Measurements from ENCODE around the gene TNS1.
A peak's percentile ranks its signal among the peaks of the same experiment; 100 is the strongest.

TNS1 gene

DNA sequence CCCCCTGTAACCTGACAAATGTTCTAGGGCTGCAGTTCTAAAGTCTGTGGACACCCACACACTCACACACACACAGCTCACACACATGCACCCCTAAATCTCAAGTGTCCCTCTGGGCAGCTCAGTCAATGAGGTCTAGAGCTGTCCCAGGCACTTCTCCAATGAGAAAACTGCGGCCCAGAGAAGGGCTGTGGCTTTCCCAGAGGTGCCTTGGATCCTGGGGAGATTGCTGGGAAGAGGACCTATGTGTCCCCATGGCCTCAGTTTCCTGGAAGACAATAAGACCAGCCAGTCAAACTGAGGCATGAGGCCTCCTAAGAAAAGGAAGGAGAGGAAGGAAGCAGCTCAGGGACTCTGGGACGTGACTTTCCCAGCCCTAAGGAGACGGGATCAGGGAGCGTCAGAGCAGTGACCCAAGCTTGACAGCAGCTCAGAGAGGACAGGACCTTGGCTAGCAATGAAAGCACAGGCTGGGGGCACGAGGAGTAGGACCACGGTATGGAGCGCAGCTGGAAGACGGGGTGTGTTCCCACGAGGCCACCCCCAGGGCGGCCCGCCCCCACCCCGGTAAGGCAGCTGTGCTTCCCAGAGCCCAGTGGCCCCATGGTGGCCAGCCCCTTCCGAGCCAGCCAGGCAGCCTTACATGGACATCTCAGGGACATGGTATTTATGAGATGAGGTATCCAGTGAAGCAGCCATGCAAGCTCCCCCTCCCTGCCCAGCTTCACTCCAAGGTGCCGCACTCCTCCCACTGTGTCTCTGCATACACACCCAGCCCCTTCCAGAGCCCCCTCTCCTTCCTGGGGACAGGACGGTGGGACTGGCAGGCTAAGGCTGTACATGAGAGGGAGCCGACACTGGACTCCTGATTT, 46.0 kb downstream of the TNS1 start:
- no peak for DNase-seq (ENCODE audit: low spot score)

DNA sequence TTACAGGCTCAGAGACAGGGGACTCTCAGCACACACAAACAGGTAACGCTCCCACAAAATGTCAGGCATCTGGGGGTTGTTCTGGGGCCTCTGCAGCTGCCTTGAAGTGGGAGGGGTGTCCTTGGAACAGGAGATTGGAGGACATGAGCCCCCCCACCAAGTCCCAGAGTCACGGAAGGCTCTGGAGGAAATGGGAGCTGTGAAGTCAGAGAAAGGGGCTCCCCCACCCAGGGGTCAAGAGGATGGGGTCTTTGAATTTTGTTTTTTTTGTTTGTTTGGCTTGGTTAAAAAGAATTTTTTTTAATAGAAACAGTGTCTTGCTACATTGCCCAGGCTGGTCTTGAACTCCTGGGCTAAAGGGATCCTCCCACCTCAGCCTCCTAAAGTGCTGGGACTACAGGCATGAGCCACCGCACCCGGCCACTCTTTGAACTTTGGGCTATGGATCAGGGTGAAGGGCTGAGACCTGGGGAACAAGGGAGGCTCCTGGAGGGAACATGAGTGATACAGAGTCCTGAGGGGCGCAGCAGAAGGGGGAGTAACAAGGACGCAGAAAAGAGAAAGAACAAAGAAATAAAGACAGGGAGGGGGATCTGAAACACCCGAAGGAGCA, 46.8 kb downstream of the TNS1 start:
- DNase-seq (ENCODE audit: low spot score) = no peak

DNA sequence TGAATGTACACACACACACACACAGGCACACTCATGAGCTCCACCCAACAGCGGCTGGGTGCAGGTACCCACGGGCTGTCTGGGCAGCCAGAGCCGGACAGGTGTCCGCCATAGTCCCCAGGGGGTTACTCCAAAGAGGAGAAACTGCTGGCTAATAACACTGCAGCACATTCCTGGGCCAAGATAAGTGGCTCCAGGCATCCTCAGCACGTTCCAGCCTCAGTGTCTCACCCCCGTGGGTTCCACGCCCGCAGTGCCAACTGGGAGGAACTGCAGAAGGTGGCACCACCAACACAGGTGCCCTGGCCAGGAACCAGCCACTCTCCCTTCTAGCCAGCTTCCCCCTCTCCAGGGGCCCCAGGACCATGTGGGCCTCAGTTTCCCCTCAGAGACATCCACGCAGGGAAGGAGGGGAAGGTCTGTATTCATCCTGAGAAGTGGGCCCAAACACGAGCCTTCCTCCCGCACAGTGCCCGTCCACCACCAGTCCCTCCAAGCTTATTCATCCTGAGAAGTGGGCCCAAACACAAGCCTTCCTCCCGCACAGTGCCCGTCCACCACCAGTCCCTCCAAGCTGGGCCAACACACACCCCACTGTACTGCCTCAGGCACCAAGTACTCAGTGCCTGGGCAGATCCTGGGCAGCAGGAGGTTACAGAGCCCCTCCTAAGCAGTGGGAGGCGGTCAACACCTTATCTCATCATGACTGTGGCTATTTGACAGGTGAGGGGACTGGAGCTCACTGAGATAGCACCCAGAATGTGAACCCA, 47.6 kb downstream of the TNS1 start:
- no peak for DNase-seq (ENCODE audit: low spot score)

DNA sequence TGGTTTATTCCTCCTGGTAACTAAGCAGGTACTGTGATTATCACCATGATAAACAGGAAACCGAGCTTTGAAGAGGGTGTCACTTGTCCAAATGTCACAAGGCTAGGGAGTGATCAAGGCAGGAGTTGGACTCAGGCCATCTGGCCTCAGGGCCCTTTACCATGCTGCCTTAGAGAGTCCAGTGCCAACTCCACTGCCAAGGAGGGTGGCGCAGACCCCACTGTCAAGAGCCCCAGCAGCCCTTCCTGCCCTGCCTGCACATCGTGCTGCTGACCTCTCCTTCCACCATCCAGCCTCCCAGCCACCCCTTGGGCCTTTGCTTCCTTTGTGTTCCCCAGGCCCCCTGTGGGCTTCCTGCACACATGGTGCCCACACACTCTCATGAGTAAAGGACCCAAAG, 48.3 kb downstream of the TNS1 start:
- DNase-seq (ENCODE audit: low spot score) = no peak

DNA sequence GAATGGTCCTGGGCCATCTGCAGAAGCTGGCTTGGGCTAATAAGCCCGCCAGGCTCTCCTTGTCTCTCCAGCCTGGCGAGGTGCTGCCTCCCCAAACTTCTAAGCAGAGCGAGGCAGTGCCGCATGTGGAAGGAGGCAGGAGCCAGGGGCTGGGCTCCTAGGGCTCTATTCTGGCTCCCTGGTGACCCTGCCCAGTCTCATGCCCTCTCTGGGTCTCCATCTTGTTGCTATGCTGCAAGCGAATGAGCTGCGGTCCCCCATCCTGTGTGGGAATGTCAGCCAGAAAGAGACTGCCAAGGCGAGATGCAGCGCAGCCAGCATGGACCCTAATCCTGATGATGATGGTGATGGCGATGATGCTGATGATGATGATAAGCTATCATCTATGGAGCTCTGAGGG, 48.7 kb downstream of the TNS1 start:
- DNase-seq (ENCODE audit: low spot score) = no peak

DNA sequence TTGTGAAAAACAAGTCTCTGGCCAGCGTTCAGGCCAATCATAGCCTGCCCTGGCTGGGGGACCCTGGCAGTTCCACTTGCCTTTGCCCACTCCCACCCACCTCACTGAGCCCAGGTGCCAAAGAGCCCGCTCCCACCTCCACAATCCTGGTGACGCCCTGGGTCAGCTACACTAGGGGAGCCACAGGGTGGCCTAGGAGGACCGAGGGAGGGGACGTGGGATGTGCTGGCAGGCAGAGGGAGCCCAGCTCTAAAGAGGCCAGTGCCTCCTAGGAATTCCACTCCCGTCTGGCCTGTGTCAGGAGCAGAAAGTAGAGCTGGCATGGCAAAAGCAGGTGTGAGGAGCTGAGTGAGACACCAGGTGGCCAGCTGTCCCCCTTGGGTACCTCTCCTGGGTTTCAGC, 49.3 kb downstream of the TNS1 start:
- no peak for DNase-seq (ENCODE audit: low spot score)

DNA sequence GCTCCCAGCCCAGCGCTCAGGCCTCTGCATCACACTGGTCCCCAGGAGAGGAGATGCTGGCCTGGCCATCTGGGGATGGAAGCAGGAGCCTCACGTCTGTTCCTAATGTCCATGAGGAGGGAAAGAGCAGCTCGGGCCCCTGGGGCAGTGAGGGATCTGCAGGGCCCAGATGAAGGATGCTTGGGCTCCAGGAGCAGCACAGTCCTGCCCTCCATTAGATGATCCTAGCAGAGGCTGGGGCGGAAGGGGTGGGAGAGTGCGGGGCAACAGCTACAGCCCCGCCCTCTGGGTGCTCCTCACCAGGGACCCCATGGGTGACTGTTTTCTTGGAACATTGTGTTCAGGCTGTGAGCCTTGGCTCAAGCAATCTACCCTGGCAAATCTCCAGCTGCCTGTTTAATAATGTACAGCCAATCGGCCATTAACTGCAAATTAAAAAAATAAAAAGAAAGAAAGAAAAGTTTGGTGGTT, 49.7 kb downstream of the TNS1 start:
- no peak for DNase-seq (ENCODE audit: low spot score)

DNA sequence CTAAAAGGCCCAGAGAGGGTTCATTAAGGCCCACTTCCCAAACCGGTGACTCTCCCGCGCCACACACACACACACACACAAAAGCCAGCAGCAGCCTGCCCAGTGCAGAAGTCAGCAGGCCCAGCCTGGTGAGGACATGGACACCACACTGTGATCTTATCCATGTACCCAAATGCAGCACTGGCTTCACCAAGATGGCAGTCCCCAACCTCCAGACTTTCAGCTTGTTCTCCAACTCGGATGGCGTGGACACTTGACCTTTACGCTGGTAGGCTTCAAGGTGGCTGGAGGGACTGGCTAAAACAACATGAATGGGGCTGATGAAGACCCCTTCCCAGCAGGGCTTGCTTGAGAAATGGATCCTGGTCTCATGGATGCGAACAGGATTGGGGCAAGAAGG, 50.4 kb downstream of the TNS1 start:
- no peak for DNase-seq (ENCODE audit: low spot score)

DNA sequence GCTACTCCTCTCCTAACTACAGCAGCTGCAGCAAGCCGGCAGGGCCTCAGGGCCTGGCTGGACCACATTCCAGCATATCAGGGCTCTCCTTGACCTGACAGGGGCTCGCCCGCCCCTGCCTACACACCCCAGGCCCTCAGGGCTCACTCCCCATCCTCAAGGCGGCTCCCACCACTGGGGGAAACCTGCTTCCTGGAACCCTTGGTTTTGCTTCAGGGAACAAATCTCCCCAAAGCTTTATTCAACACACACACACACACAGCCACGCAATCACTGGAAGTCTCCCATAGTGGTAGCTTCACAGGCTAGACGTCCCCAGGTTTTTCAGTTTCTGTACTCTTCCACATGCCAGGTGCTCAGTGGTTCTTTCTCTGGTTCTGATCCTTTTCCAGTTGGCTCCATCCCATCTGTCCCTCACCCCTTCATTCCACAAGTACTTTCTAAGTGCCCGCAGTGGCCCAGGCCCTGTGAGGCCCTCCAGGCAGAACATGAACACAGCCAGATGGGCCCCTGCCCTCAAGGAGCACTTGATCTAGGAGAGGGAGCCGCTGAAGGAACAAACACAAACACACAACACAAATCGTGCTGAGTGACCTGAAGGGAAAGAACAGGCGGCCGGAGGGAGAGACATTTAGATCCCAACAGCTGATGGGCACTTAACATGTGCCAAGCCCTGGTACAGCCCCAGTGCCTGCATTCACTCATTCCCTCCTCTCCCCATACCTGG, 51.1 kb downstream of the TNS1 start:
- DNase-seq (ENCODE audit: low spot score) = no peak

DNA sequence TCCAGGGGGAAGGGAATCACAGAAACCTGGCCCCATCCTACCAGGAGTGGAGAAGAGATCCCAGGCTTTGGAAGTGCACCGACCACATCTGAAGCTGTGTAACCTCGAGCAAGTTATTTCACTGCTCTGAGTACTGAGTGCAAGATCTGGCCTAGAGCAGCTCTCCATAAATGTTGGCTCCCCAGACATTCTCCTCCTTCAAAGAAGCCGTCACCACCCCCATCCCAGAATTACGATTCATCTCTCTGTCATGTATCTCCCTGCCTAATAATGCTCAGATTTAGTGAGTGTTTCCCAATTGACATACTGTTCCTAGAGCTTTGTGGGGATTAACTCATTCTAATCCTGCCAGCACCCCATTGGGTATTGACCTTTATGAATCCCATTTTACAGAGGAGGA, 51.7 kb downstream of the TNS1 start:
- peak; percentile 26 for DNase-seq (ENCODE audit: low spot score)

DNA sequence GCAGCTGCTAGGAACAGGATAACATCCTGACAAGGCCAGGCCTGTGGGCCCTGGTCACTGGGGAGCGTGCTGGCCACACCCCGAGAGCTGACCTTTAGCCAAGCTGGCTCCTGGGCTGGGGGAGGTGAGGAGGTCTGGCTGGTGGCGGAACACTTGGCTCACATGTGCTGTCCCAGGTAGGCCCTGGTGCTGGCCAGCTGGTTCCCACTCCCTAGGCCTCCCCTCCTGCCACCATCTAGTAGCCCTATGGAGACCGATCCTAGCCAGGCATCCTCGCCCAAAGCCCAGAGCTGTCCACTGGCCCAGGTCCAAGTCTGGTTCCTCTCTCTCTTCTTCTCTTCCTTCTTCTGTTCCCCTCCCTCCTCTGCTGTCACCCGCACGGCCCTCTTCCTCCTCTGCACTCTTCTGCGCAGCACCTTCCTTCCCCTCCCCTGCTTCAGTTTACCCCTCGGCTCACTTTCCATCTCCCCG, 52.4 kb downstream of the TNS1 start:
- DNase-seq (ENCODE audit: low spot score) = no peak

DNA sequence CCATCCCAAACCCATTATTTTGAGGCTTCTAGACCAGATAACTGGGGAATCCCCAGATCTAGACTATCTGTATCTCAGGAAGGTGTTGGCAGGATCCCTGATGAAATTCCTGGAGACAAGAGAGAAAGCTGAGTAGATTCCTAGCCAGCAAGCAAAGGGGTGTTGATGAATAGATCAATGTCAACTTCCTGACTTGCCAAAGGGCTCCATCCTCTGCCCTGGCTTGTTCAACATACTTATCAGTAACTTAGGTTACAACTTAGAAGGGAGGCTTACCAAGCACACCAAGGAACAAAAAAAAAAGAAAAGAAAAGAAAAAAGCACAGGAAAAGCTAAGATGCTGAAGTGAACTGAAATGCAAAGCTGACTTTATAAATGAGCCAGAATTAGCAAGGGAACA, 53.3 kb downstream of the TNS1 start:
- no peak for DNase-seq (ENCODE audit: low spot score)

DNA sequence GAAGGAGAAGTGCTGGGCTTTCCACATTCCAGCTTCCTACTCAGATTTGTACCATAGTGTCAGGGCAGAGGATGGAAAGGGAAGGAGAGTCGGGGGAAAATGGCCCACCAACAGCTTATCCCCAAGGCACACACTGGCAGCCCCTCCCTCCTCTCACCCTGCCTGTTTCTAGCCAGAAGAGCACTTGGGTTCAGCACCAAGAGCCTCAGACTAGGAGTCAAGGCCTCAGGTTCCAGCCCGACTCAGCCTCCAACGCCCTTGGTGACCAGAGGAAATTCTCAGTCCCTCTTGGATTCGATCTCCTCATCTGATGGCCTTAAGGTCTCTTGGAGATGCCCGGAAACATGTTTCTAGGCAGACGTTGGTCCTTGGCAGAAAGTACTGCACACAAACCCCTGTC, 53.9 kb downstream of the TNS1 start:
- DNase-seq (ENCODE audit: low spot score) = no peak

DNA sequence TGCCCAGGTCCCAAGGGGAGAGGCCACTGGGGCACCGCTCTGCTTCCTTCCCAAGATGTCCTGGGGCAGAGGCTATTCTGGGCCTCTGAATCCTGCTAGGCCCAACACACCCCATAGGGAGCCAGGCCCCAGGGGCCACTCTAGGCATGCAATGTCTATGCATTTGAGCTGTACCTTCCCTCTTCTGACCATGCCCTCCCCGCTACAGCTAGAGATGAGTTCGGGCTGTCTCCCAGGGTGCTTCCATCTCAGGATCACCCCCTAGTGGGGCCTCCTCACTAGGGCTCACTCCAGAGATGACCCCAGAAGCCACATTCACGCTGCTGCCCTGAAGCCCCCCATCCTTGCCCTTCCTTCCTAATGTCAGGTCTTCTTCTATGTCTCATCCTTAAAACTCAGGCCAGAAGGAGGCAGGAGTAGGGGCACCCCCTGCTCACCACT, 54.4 kb downstream of the TNS1 start:
- no peak for DNase-seq (ENCODE audit: low spot score)

DNA sequence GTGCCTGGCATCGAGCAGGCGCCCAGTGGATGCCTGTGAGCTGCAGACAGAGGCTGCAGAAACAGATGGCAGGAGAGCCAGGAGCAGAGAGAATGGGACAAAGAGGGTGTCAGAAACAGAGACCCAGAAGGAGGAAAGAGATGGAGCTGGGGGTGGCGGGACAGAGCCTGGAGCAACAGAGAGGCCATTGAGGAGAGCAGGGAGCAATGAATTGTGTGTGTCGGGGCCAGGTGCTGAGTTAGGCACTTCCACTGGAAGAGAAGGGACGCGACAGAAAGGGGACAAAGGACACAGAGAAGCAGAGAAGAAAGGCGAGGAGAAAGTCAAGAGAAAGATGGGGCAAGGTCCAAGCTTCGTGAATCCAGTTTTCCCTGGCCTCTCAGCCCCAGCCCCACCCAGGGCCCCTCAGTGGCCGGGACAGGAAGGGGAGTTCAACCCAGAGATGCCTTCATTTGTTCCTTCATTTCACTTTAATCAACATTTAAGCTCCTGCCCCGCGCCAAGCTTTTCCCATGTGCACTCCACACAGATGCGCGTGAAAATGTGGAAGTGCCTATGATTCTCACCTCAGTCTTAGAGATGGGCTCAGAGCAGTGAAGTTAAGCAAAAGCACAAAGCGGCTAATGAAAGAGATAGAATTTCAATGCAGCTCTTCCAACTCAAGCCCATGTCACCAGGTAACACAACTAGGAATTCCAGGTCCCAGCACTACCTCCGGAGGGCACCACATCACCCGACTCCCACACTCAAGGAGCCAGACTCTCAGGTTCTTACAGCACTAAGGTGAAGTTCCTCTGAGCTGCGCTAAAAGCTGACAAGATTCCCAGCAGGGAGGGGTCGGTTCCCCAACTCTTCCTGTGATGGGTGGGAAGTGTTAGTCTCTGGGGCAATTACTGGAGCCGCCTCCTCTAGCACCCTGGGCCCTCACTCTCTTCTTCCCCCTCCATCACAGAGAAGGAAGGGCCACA, 55.1 kb downstream of the TNS1 start:
- no peak for DNase-seq (ENCODE audit: low spot score)

DNA sequence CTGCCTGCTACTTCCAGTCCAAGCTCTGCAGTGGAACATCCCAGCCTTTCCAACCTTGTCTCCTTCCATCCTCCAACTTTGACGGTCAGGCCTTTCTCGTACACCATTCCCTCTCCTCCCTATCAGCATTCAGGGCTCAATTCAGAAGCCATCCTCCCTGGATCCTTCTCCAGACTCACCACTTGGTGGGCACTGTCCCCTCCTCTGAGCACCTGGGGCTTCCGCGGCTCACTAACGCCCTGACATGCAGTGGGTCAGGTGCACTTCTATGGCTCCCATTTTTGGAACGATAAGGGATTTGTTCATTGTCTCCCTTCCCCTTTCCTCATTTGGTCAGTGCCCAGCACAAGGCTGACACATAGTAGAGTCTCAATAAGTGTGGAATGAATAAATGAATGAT, 56.7 kb downstream of the TNS1 start:
- DNase-seq (ENCODE audit: low spot score) = no peak

DNA sequence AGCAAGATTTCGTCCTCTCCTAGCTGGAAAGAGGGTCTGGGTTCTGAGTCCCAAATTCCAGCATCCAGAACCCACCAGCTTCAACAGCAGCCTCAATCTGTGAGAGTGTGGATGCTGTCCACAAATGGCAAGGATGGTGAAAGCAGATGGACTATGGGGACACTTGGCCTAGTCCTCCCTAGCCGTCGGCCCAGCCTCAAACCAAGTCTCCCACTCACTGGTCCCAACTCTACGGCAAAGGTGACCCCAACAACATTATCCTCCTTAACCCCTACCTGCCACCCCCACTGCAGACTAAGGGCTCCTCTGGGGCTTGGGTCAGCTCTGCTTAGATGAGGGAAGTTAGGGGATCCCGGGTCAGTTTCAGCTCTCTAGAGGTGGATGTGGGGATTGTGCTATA, 57.3 kb downstream of the TNS1 start:
- no peak for DNase-seq (ENCODE audit: low spot score)

DNA sequence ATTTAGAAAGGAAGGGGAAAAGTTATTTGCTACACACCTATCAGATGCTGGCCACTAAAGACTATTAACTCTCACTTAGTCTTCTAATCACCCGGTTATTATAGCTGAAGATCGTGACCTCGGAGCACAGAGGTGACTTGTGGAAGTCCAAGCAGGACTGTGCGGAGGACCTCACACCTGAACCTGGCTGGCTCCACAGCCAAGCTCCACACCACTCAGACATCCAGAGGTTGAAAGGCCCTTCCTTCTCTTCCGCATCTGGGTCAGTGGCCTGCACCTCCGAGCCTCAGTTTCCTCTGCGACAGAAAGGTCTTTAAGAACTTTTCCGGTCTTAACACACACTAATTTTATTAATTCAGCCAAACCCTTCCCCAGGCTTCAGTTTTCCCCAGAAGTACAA, 57.9 kb downstream of the TNS1 start:
- DNase-seq (ENCODE audit: low spot score) = no peak

DNA sequence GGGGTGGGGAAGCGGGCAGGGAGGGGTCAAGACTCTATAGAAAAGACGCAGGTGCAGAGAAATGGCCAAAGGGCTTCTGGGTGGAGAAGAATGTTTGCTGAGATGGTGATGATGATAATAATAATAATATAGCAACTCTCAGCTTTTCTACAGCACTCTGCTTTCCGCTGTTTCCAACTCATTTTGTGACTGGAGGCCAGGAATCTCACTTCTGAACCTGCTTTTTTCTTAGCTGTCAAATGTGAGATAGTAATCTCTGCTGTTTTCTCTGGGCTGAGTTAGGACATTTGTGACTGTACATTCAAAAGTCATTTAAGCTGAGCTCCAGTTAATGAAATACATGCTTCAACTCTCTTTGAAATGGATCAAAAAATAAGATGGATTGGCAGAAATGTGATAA, 58.4 kb downstream of the TNS1 start:
- no peak for DNase-seq (ENCODE audit: low spot score)

DNA sequence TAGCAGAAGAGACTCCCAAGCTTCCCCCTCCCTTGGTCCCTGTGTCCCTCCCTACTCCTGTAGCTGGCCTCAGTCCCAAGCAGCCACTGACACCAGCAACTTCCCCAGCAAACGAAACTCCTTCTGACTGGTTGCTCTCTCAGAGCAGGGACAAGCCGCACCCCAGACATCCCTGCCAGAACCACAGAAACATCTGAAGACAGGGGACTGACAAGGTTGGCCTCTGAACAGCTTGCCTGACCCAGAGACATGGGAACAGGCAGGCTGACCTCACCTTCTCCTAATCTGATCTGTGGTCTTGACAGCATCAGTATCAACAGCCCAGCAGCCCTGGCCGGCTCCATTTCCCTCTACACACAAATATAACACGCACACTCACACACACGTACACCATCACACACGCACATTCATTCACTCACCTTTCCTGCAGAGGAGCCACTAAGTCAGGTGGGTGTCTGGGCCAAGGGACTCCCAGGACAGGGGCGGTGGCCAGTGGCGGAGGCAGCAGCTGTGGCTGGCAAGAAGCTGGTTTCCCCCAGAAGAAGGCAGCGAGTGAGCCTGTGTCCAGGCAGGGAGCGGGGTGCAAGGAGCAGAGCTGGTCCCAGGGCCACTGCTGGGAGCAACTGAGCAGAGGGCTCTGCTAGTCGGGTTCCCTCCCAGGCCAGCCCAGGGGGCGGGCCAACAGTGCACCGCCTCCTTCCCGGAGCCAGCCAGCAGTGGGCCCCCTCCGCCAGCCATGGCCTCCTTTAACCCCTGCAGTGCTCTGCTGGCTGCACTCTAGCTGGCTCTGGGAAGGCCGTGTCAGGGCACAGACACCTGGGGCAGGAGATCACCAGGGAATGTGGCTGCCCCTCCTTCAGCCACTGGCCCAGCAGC, 59.1 kb downstream of the TNS1 start:
- peak; percentile 94 for DNase-seq (ENCODE audit: low spot score)

All from AG08395 (cell line).